ENCODE data around the gene ZC3H18. TPM values are rescaled to one million over a fixed set of nuclear protein-coding genes. Genes with fewer than 3 reads are reported as not detected.

ZC3H18 gene
- total RNA-seq, 1 experiment from 2014 or later = 76.4 TPM

GRCh38 chr16:88623858-88624257, 53.7 kb downstream of the ZC3H18 start:
- Histone ChIP-seq H3K4me1 (replicated peaks; ENCODE audit: insufficient read depth) (no peaks in the 10 kb centered on the region), H3K79me2 (ENCODE audit: low read depth) (no peaks in the 10 kb centered on the region), H3K9me2 (ENCODE audit: insufficient read depth) (no peaks in the 10 kb centered on the region), H3K27me3 (ENCODE audit: insufficient read depth, low read depth) (no peaks in the 10 kb centered on the region), H2AFZ (no peak overlapping the region), H3K4me3 (no peak overlapping the region), H4K20me1 (ENCODE audit: insufficient read depth) (peaks cover 2% of the 10 kb centered on the region; the same call in 1 of the 2 replicates), H3F3A (ENCODE audit: insufficient read depth, low read depth) (no peaks in the 10 kb centered on the region; the same call in 1 of the 2 replicates), H3K9me3 (ENCODE audit: insufficient read depth, low read depth) (no peaks in the 10 kb centered on the region), H3K27ac (no peak overlapping the region), H3K4me2 (no peak overlapping the region), H3K36me3 (ENCODE audit: low read depth) (no peaks in the 10 kb centered on the region)
- ChIA-PET POLR2A (ENCODE audit: unreplicated experiment) (no interaction called here), CTCF (no interaction called here)
- BruUV-seq (replicated peaks) = no TSS peak
- DNase-seq = no peak
- no peak for TF ChIP-seq EZH2 (IDR thresholded peaks at IDR 0.05; ENCODE audit: low read depth)
- no peak for TF ChIP-seq CTCF (conservative IDR thresholded peaks at IDR 0.05)
- intact Hi-C loops (cut with micrococcal nuclease; ENCODE audit: unreplicated experiment) = no loop called here

- no peak overlapping the region for H2AFZ ChIP-seq
- H3K27me3 ChIP-seq (ENCODE audit: insufficient read depth, low read depth) = no peaks in the 10 kb centered on the region
- POLR2A ChIA-PET (ENCODE audit: unreplicated experiment) = no interaction called here
- CTCF ChIA-PET = no interaction called here
- no peaks in the 10 kb centered on the region for H3K9me3 ChIP-seq (ENCODE audit: insufficient read depth, low read depth)
- no peaks in the 10 kb centered on the region for H3K79me2 ChIP-seq (ENCODE audit: low read depth)
- no peaks in the 10 kb centered on the region for H3K9me2 ChIP-seq (ENCODE audit: insufficient read depth)
- BruUV-seq (replicated peaks) = no TSS peak
- no peak overlapping the region for H3K4me2 ChIP-seq
- no peaks in the 10 kb centered on the region for H3K36me3 ChIP-seq (ENCODE audit: low read depth)
- H3K4me3 ChIP-seq = no peak overlapping the region
- H3K27ac ChIP-seq = no peak overlapping the region
- no peak for DNase-seq
- no peak for TF ChIP-seq EZH2 (IDR thresholded peaks at IDR 0.05; ENCODE audit: low read depth)
- no peak for TF ChIP-seq CTCF (conservative IDR thresholded peaks at IDR 0.05)
- intact Hi-C loops (cut with micrococcal nuclease; ENCODE audit: unreplicated experiment) = no loop called here
- H3F3A ChIP-seq (ENCODE audit: insufficient read depth, low read depth) = no peaks in the 10 kb centered on the region; the same call in 1 of the 2 replicates
- H4K20me1 ChIP-seq (ENCODE audit: insufficient read depth) = no peaks in the 10 kb centered on the region
- H3K4me1 ChIP-seq (replicated peaks; ENCODE audit: insufficient read depth) = no peaks in the 10 kb centered on the region
Measured at GRCh38 chr16:88624481-88624880, 54.3 kb downstream of the ZC3H18 start.

GRCh38 chr16:88624977-88625576, 54.9 kb downstream of the ZC3H18 start:
- H3K36me3 ChIP-seq (ENCODE audit: low read depth) = no peaks in the 10 kb centered on the region
- no peaks in the 10 kb centered on the region for H3K27me3 ChIP-seq (ENCODE audit: insufficient read depth, low read depth)
- H3K4me3 ChIP-seq = no peak overlapping the region
- no peak overlapping the region for H3K27ac ChIP-seq
- no peaks in the 10 kb centered on the region for H3K4me1 ChIP-seq (replicated peaks; ENCODE audit: insufficient read depth)
- CTCF ChIA-PET = no interaction called here
- no peaks in the 10 kb centered on the region for H3K9me2 ChIP-seq (ENCODE audit: insufficient read depth)
- no peaks in the 10 kb centered on the region; the same call in 1 of the 2 replicates for H3F3A ChIP-seq (ENCODE audit: insufficient read depth, low read depth)
- POLR2A ChIA-PET (ENCODE audit: unreplicated experiment) = no interaction called here
- intact Hi-C loops (cut with micrococcal nuclease; ENCODE audit: unreplicated experiment) = no loop called here
- no peak for TF ChIP-seq CTCF (conservative IDR thresholded peaks at IDR 0.05)
- TF ChIP-seq EZH2 (IDR thresholded peaks at IDR 0.05; ENCODE audit: low read depth) = no peak
- no peaks in the 10 kb centered on the region for H3K79me2 ChIP-seq (ENCODE audit: low read depth)
- no peak for DNase-seq
- no peak overlapping the region for H3K4me2 ChIP-seq
- H4K20me1 ChIP-seq (ENCODE audit: insufficient read depth) = no peaks in the 10 kb centered on the region
- BruUV-seq (replicated peaks) = no TSS peak
- H3K9me3 ChIP-seq (ENCODE audit: insufficient read depth, low read depth) = no peaks in the 10 kb centered on the region
- H2AFZ ChIP-seq = no peak overlapping the region
